Ovary (tissue), 9 donors: ENCODE data around the gene PCDHGA1. TPM values are rescaled to one million over a fixed set of nuclear protein-coding genes. Genes with fewer than 3 reads are reported as not detected.
"Not testable (repeated sequence)": the region's sequence is repeated elsewhere in the genome, so short reads cannot be mapped to it uniquely, and the experiment has no call there.

Experiments used
- DNase-seq, 5 donors: peaks; one replicate each; pipeline ENCODE4 v3.0.0-alpha.2; 2019 to 2020
- H3K27ac ChIP-seq, 2 donors: fragments of 200-600 bp; one replicate each; pipeline versions ENCODE4 v1.5.1 to v1.8.0; 2019 to 2022
- H3K27me3 ChIP-seq: fragments of 200-600 bp; one replicate; pipeline ENCODE4 v1.8.0; 2022
- H3K36me3 ChIP-seq: fragments of 200-600 bp; sonication (generic); one replicate; pipeline ENCODE4 v1.5.1; 2019
- H3K4me1 ChIP-seq: one replicate; pipeline ENCODE4 v1.8.1; 2013; ENCODE audit warnings: mild to moderate bottlenecking, moderate library complexity; ENCODE audit not compliant: insufficient read depth
- H3K4me3 ChIP-seq: fragments of 200-600 bp; sonication (generic); one replicate; pipeline ENCODE4 v1.5.1; 2017
- H3K9me3 ChIP-seq, 2 donors: fragments of 200-600 bp in 1 of 2; sonication (generic) in 1 of 2; one replicate each; pipeline versions ENCODE4 v1.5.1 to v1.8.1; 2013 to 2019; ENCODE audit warnings: mild to moderate bottlenecking in 1 of 2, moderate library complexity in 1 of 2
- EP300 ChIP-seq: sonication (generic); formaldehyde crosslinking; IDR thresholded peaks from one replicate; pipeline ENCODE4 v1.6.1; 2017; ENCODE audit warnings: antibody characterized with exemption
- POLR2A ChIP-seq: fragments of 450-650 bp; IDR thresholded peaks from one replicate; pipeline ENCODE4 v1.6.1; 2017; ENCODE audit warnings: antibody characterized with exemption, mild to moderate bottlenecking, moderate library complexity
- WGBS, 3 donors: extraction: QIAGEN DNeasy Blood & Tissue Kit in 1 of 3; methylation state at CpG; one replicate each; pipeline versions ENCODE4 v1.1.5 to v1.1.7; 2013 to 2017; 5-methylcytosine and 5-hydroxymethylcytosine counted together
- intact Hi-C, 4 donors: fragments of 100-400 bp; cut with DNase I; formaldehyde crosslinking; loops; one replicate each; pipeline versions ENCODE4 v1.11.0 to v1.15.1; 2022 to 2023
- polyA plus RNA-seq, 2 donors: library from polyadenylated mRNA; stranded (reverse); fragments of 200-250 nt in 1 of 2; fragments of 350-450 nt in 1 of 2; fragmentation: Illumina TruSeq in 1 of 2; extraction: RNeasy Lipid Tissue Mini Kit (QIAGEN cat#74804) in 1 of 2; gene quantifications; one replicate each; pipeline ENCODE4 v1.2.3, GENCODE V29; 2013 to 2014
- total RNA-seq, 7 donors: library from RNA; depleted of rRNA in 2 of 7; stranded (reverse); fragments of >200 nt in 2 of 7; fragmentation: NEBNext Ultra II Directional in 3 of 7; extraction: Animal tissue kit (Norgen Biotek cat#: 25700) in 3 of 7; gene quantifications; one replicate each; pipeline versions ENCODE4 v1.1.0 to v1.2.4, GENCODE V29; 2016 to 2023
- TF ChIP-seq, protein P1 (sequence below), 3 donors: fragments of 450-650 bp in 2 of 3; fragments of 200-600 bp in 1 of 3; IDR thresholded peaks; one replicate each; pipeline versions ENCODE4 v1.5.1 to v1.8.0; 2016 to 2022; ENCODE audit warnings: antibody characterized with exemption in 3 of 3, mild to moderate bottlenecking in 1 of 3
- donor health status: DM: no; HTN: no; CAD: no; lungs with moderate emphysema.
- donor health status: DM: no; HTN: no; CAD: no.
- donor health status: Bipolar disorder and iron deficiency.
- donor health status: DM: yes; HTN: yes; CAD: no.
- donor health status: DM: no; HTN: no; CAD: no.
- donor health status: DM: yes; HTN: yes; CAD: no.

Gene PCDHGA1
- total and polyA plus RNA-seq, 9 donors, result 0.29 to 2.8 (median 0.94) TPM

- Histone ChIP-seq H3K4me3 (no peak overlapping the region), H3K36me3 (no peaks in the 10 kb centered on the region), H3K27ac (no peak overlapping the region), H3K27me3 (no peaks in the 10 kb centered on the region), H3K9me3 (peaks cover 12 to 36% of the 10 kb centered on the region in 2 donors), H3K4me1 (no peaks in the 10 kb centered on the region)
- WGBS, 3 donors, result 33 to 41% (median 35%) methylated on average over 21 of the region's 21 CpGs
- intact Hi-C loops, result no loop called here
- DNase-seq, result no peak
- TF ChIP-seq POLR2A (no peak), EP300 (no peak)
- TF ChIP-seq, protein P1, sequence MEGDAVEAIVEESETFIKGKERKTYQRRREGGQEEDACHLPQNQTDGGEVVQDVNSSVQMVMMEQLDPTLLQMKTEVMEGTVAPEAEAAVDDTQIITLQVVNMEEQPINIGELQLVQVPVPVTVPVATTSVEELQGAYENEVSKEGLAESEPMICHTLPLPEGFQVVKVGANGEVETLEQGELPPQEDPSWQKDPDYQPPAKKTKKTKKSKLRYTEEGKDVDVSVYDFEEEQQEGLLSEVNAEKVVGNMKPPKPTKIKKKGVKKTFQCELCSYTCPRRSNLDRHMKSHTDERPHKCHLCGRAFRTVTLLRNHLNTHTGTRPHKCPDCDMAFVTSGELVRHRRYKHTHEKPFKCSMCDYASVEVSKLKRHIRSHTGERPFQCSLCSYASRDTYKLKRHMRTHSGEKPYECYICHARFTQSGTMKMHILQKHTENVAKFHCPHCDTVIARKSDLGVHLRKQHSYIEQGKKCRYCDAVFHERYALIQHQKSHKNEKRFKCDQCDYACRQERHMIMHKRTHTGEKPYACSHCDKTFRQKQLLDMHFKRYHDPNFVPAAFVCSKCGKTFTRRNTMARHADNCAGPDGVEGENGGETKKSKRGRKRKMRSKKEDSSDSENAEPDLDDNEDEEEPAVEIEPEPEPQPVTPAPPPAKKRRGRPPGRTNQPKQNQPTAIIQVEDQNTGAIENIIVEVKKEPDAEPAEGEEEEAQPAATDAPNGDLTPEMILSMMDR (IDR thresholded peaks at IDR 0.05), result no peak
Measured at GRCh38 chr5:141383345-141383744, 53.0 kb downstream of the PCDHGA1 start.

- Histone ChIP-seq H3K36me3 (no peaks in the 10 kb centered on the region), H3K27ac (no peak overlapping the region), H3K27me3 (no peaks in the 10 kb centered on the region), H3K4me3 (no peak overlapping the region), H3K9me3 (peaks cover 16 to 49% of the 10 kb centered on the region in 2 donors), H3K4me1 (no peaks in the 10 kb centered on the region)
- no peak for DNase-seq
- WGBS, 3 donors, result 38 to 57% (median 47%) methylated on average over 36 to 43 of the region's 43 CpGs
- TF ChIP-seq POLR2A (no peak), EP300 (no peak)
- TF ChIP-seq, protein P1 (IDR thresholded peaks at IDR 0.05), result no peak
- intact Hi-C loops, result no loop called here
Measured at GRCh38 chr5:141384471-141385267, 54.4 kb downstream of the PCDHGA1 start.

- peaks cover 19 to 61% of the 10 kb centered on the region in 2 donors for H3K9me3 ChIP-seq
- DNase-seq, H3K27ac ChIP-seq, H3K4me3 ChIP-seq, H3K36me3 ChIP-seq, intact Hi-C loops, H3K4me1 ChIP-seq, H3K27me3 ChIP-seq: not testable (repeated sequence)
- 11 to 16% (median 11%) methylated on average over 22 to 24 of the region's 40 CpGs for WGBS, 3 donors
Measured at GRCh38 chr5:141387557-141388311, 57.4 kb downstream of the PCDHGA1 start, which contains the start of gene PCDHGB4. TSS of gene PCDHGB4 (plus strand) at chr5:141387698. CDS start at chr5:141387885, 187 bp downstream.

- no peaks in the 10 kb centered on the region for H3K4me1 ChIP-seq
- no peaks in the 10 kb centered on the region for H3K27me3 ChIP-seq
- no peak overlapping the region for H3K27ac ChIP-seq
- TF ChIP-seq EP300 (no peak), POLR2A (no peak)
- TF ChIP-seq, protein P1 (IDR thresholded peaks at IDR 0.05), result no peak
- H3K36me3 ChIP-seq, result no peaks in the 10 kb centered on the region
- peaks cover 19 to 57% of the 10 kb centered on the region in 2 donors for H3K9me3 ChIP-seq
- 45 to 55% (median 47%) methylated on average over 10 of the region's 10 CpGs for WGBS, 3 donors
- no peak for DNase-seq
- no peak overlapping the region for H3K4me3 ChIP-seq
- intact Hi-C loops, result loop anchor here in 1 of 4 donors (1.0 kb wide), 1 partner anchor 7 kb away; no protein-coding TSS in a partner anchor
Measured at GRCh38 chr5:141388661-141389060, 58.3 kb downstream of the PCDHGA1 start.
